Lung (tissue), 12 donors: ENCODE data around the gene PTPRN2. TPM values are rescaled to one million over a fixed set of nuclear protein-coding genes. Genes with fewer than 3 reads are reported as not detected.

Experiments used
- ATAC-seq: fragments of 200-7000 bp; cut with Tn5 transposase; one replicate; pipeline ENCODE4 v1.9.1; 2020; ENCODE audit warnings: moderate number of reproducible peaks; ENCODE audit not compliant: insufficient read depth, low FRiP score
- DNase-seq, 3 donors: peaks; one replicate each; pipeline ENCODE4 v3.0.0-alpha.2; 2013 to 2017
- H3K27ac ChIP-seq, 2 donors: one replicate each; pipeline ENCODE4 v1.5.1; 2013; ENCODE audit warnings: mild to moderate bottlenecking in 2 of 2, moderate library complexity in 2 of 2, control low read depth in 1 of 2, inconsistent platforms in 1 of 2, low read depth in 1 of 2, low read length in 1 of 2
- H3K27me3 ChIP-seq, 3 donors: one replicate each; pipeline ENCODE4 v1.5.1; 2013; ENCODE audit warnings: low read length in 2 of 3; ENCODE audit not compliant: control insufficient read depth in 3 of 3, insufficient read depth in 3 of 3
- H3K36me3 ChIP-seq, 4 donors: one replicate each; pipeline ENCODE4 v1.5.1; 2013; ENCODE audit warnings: low read length in 4 of 4, mild to moderate bottlenecking in 1 of 4, moderate library complexity in 1 of 4; ENCODE audit not compliant: control insufficient read depth in 4 of 4, insufficient read depth in 4 of 4
- H3K4me1 ChIP-seq, 5 donors: one replicate each; pipeline ENCODE4 v1.5.1; 2013; ENCODE audit warnings: low read length in 5 of 5, mild to moderate bottlenecking in 2 of 5, moderate library complexity in 1 of 5; ENCODE audit not compliant: control insufficient read depth in 5 of 5, insufficient read depth in 5 of 5
- H3K4me3 ChIP-seq: one replicate; pipeline ENCODE4 v1.5.1; 2013; ENCODE audit warnings: mild to moderate bottlenecking, control low read depth, moderate library complexity
- H3K9ac ChIP-seq, 2 donors: one replicate each; pipeline ENCODE4 v1.5.1; 2013; ENCODE audit warnings: low read length in 2 of 2, control low read depth in 1 of 2; ENCODE audit not compliant: insufficient read depth in 1 of 2
- H3K9me3 ChIP-seq, 4 donors: one replicate each; pipeline ENCODE4 v1.5.1; 2013; ENCODE audit warnings: low read length in 3 of 4, mild to moderate bottlenecking in 1 of 4, moderate library complexity in 1 of 4; ENCODE audit not compliant: control insufficient read depth in 4 of 4, insufficient read depth in 3 of 4
- CTCF ChIP-seq: IDR thresholded peaks from 2 replicates; pipeline ENCODE4 v1.5.1; 2012; ENCODE audit warnings: mild to moderate bottlenecking; ENCODE audit errors: control extremely low read depth, extremely low read depth
- WGBS, 2 donors: extraction: QIAGEN DNeasy Blood & Tissue Kit; methylation state at CpG; one replicate each; pipeline ENCODE4 v1.1.7; 2013; 5-methylcytosine and 5-hydroxymethylcytosine counted together
- polyA plus RNA-seq, 2 donors: library from polyadenylated mRNA; stranded (reverse); fragments of 200-250 nt; gene quantifications; one replicate each; pipeline ENCODE4 v1.2.1, GENCODE V29; 2013
- total RNA-seq, 2 donors: library from RNA; depleted of rRNA in 1 of 2; stranded (reverse); fragments of >200 nt in 1 of 2; gene quantifications; one replicate each; pipeline ENCODE4 v1.2.1, GENCODE V29; 2014 to 2021
- donor health status: control.
- donor health status: control.
- donor health status: Bipolar disorder and iron deficiency.
- donor health status: healthy.
- donor health status: DM: yes; HTN: yes; CAD: no.

PTPRN2 gene
- total and polyA plus RNA-seq, 4 donors: 2.1 to 7.4 (median 4.4) TPM

DNA sequence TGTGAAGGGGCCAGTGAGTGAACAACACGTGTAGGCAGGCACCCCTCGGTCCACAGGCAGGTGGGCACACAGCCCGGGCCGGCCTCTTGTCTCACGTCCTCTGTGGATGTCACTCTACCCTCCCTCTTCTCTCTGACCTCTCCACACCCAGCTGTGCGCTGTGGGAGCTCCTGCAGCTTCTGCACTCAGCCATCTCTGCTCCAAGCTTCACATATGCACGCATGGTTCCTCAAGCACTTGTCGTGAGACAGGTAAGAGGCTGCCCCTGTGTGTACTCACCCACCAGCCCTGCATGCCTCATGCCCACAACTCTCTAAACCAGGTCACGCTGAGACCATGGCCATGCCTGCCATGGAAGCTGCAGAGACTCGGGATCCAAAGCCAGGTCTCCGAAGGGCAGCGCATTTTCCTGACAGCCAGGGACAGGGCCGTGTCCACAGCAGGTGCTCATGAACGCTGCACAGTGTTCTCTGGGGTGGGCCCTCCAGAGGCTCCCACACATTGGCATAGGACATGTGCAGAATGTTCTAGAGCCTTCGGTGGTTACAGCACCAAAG is 477.5 kb downstream of the PTPRN2 start:
- no peak overlapping the region for H3K27ac ChIP-seq
- WGBS, 2 donors: 89% methylated on average over 15 of the region's 15 CpGs

DNA sequence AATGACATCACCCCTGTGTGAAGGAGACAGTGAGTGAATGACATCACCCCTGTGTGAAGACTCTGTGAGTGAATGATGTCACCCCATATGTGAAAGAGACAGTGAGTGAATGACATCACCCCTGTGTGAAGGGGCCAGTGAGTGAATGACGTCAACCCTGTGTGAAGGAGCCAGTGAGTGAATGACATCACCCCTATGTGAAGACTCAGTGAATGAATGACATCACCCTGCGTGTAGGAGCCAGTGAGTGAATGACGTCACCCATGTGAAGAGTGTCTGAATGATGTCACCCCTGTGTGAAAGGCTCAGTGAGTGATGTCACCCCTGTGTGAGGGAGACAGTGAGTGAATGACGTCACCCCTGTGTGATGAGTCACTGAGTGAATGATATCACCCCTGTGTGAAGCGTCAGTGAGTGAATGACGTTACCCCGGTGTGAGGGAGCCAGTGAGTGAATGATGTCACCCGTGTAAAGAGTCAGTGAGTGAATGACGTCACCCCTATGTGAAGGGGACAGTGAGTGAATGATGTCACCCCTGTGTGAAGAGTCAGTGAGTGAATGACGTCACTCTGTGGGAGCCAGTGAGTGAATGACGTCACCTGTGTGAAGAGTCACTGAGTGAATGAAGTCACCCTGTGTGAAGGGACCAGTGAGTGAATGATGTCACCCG is 478.1 kb downstream of the PTPRN2 start:
- H3K4me3 ChIP-seq: no peak overlapping the region
- H3K9ac ChIP-seq: no peak overlapping the region
- DNase-seq (no peak), ATAC-seq (no peak)
- no peaks in the 10 kb centered on the region for H3K36me3 ChIP-seq
- H3K27ac ChIP-seq: no peak overlapping the region
- peaks cover 0 to 19% (median 6%) of the 10 kb centered on the region in 4 donors for H3K9me3 ChIP-seq
- no peaks in the 10 kb centered on the region for H3K27me3 ChIP-seq
- WGBS, 2 donors: 79 to 90% methylated on average over 12 of the region's 12 CpGs
- no peaks in the 10 kb centered on the region for H3K4me1 ChIP-seq
- no peak for TF ChIP-seq CTCF

More for the DNA sequence above, 477.5 kb downstream of the PTPRN2 start:
- no peak overlapping the region for H3K4me3 ChIP-seq
- H3K27me3 ChIP-seq: no peaks in the 10 kb centered on the region
- no peak overlapping the region for H3K9ac ChIP-seq
- DNase-seq (no peak), ATAC-seq (no peak)
- H3K36me3 ChIP-seq: no peaks in the 10 kb centered on the region
- H3K4me1 ChIP-seq: no peaks in the 10 kb centered on the region
- no peak for TF ChIP-seq CTCF
- H3K9me3 ChIP-seq: peaks cover 0 to 22% (median 8%) of the 10 kb centered on the region in 4 donors

- H3K9me3 ChIP-seq: peaks cover 0 to 17% (median 6%) of the 10 kb centered on the region in 4 donors
- no peak overlapping the region for H3K9ac ChIP-seq
- no peaks in the 10 kb centered on the region for H3K4me1 ChIP-seq
- H3K27me3 ChIP-seq: no peaks in the 10 kb centered on the region
- H3K27ac ChIP-seq: no peak overlapping the region
- ATAC-seq (no peak), DNase-seq (no peak)
- no peak for TF ChIP-seq CTCF
- no peaks in the 10 kb centered on the region for H3K36me3 ChIP-seq
- no peak overlapping the region for H3K4me3 ChIP-seq
- WGBS, 2 donors: 84 to 87% methylated on average over 4 of the region's 4 CpGs
Observed at GRCh38 chr7:158108646-158109293, 478.9 kb downstream of the PTPRN2 start.
